ENCODE measurements around the gene TRPM8.
"Not testable (repeated sequence)": the region's sequence is repeated elsewhere in the genome, so short reads cannot be mapped to it uniquely, and the experiment has no call there.

TRPM8 gene

GRCh38 chr2:233917116-233917515 lies at the start of gene TRPM8:
Gene TRPM8, plus strand, starts transcription at chr2:233917373. Its CDS starts 9,165 bp downstream, at chr2:233926538.
- no peaks in the 10 kb centered on the region for H4K20me1 ChIP-seq (ENCODE audit: insufficient read depth, low read length)
- H3K4me2 ChIP-seq (ENCODE audit: insufficient read depth, low read length) = no peak within 1 kb of the TSS
- no peaks in the 10 kb centered on the region for H3K4me1 ChIP-seq (ENCODE audit: insufficient read depth, low read length)
- H3K9me3 ChIP-seq (ENCODE audit: insufficient read depth, low read length, severe bottlenecking) = no peaks in the 10 kb centered on the region
- H3K36me3 ChIP-seq (ENCODE audit: insufficient read depth, low read length) = no peaks in the 10 kb centered on the region
- TF ChIP-seq, protein P1, sequence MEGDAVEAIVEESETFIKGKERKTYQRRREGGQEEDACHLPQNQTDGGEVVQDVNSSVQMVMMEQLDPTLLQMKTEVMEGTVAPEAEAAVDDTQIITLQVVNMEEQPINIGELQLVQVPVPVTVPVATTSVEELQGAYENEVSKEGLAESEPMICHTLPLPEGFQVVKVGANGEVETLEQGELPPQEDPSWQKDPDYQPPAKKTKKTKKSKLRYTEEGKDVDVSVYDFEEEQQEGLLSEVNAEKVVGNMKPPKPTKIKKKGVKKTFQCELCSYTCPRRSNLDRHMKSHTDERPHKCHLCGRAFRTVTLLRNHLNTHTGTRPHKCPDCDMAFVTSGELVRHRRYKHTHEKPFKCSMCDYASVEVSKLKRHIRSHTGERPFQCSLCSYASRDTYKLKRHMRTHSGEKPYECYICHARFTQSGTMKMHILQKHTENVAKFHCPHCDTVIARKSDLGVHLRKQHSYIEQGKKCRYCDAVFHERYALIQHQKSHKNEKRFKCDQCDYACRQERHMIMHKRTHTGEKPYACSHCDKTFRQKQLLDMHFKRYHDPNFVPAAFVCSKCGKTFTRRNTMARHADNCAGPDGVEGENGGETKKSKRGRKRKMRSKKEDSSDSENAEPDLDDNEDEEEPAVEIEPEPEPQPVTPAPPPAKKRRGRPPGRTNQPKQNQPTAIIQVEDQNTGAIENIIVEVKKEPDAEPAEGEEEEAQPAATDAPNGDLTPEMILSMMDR (IDR thresholded peaks at IDR 0.05; ENCODE audit: borderline replicate concordance, extremely low read depth, low read length, poor library complexity, severe bottlenecking) = no peak
- no peak for TF ChIP-seq EZH2 (IDR thresholded peaks at IDR 0.05; ENCODE audit: borderline replicate concordance, low read depth, low read length, severe bottlenecking)
- no peak for ATAC-seq (ENCODE audit: insufficient read depth, low read depth)
- DNase-seq = no peak
- H3K79me2 ChIP-seq (ENCODE audit: insufficient read depth, low read length) = no peaks in the 10 kb centered on the region
- peaks cover 12% of the 10 kb centered on the region for H3K27me3 ChIP-seq (ENCODE audit: insufficient read depth, low read length, poor library complexity)
- H3K4me3 ChIP-seq (ENCODE audit: low read depth in 1 of 2, low read length in 2 of 2) = no peak within 1 kb of the TSS
- H3K27ac ChIP-seq (ENCODE audit: low read length) = no peak within 1 kb of the TSS
- H2AFZ ChIP-seq (ENCODE audit: low read depth, low read length) = no peak within 1 kb of the TSS
- no peak within 1 kb of the TSS for H3K9ac ChIP-seq (ENCODE audit: low read depth, low read length)

- DNase-seq = no peak
Observed at GRCh38 chr2:233867993-233868532, 49.1 kb upstream of the TRPM8 start, which contains the start of gene MSL3B. Gene MSL3B, minus strand, starts transcription at chr2:233868386.

DNA sequence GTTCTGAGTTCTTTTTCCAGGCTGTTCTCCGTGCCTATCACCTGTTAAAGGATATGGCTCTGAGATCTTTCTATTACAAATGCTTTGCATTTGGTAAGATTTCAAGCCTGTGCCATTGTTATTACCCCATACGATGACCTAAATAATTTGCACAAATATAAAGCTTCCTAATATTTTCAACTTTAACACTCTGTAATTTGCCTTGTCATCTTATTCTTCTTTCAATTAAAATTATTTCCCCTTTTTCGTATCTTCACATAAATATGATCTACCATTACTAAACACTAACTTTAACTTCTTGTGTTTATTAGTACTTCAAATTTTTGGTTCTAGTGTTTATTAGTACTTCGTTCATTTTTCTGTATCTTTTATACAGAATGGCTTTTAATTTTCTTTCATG lies 45.7 kb upstream of the TRPM8 start:
- H3K79me2 ChIP-seq (ENCODE audit: insufficient read depth, low read length) = no peaks in the 10 kb centered on the region
- no peak overlapping the region for H3K4me3 ChIP-seq (ENCODE audit: low read depth in 1 of 2, low read length in 2 of 2)
- H3K36me3 ChIP-seq (ENCODE audit: insufficient read depth, low read length) = no peaks in the 10 kb centered on the region
- H2AFZ ChIP-seq (ENCODE audit: low read depth, low read length) = no peak overlapping the region
- DNase-seq = no peak
- H3K4me2 ChIP-seq (ENCODE audit: insufficient read depth, low read length) = no peak overlapping the region
- TF ChIP-seq EZH2 (IDR thresholded peaks at IDR 0.05; ENCODE audit: borderline replicate concordance, low read depth, low read length, severe bottlenecking) = no peak
- TF ChIP-seq, protein P1 (IDR thresholded peaks at IDR 0.05; ENCODE audit: borderline replicate concordance, extremely low read depth, low read length, poor library complexity, severe bottlenecking) = no peak
- H4K20me1 ChIP-seq (ENCODE audit: insufficient read depth, low read length) = no peaks in the 10 kb centered on the region
- H3K9ac ChIP-seq (ENCODE audit: low read depth, low read length) = no peak overlapping the region
- peaks cover 12% of the 10 kb centered on the region for H3K27me3 ChIP-seq (ENCODE audit: insufficient read depth, low read length, poor library complexity)
- no peak for ATAC-seq (ENCODE audit: insufficient read depth, low read depth)
- H3K4me1 ChIP-seq (ENCODE audit: insufficient read depth, low read length) = no peaks in the 10 kb centered on the region
- H3K27ac ChIP-seq (ENCODE audit: low read length) = no peak overlapping the region
- peaks cover 8% of the 10 kb centered on the region for H3K9me3 ChIP-seq (ENCODE audit: insufficient read depth, low read length, severe bottlenecking)

More at GRCh38 chr2:233867993-233868532, 49.1 kb upstream of the TRPM8 start, which contains the start of gene MSL3B:
- TF ChIP-seq, protein P1 (IDR thresholded peaks at IDR 0.05; ENCODE audit: borderline replicate concordance, extremely low read depth, low read length, poor library complexity, severe bottlenecking) = no peak
- no peak for TF ChIP-seq EZH2 (IDR thresholded peaks at IDR 0.05; ENCODE audit: borderline replicate concordance, low read depth, low read length, severe bottlenecking)
- Histone ChIP-seq H3K4me2 (ENCODE audit: insufficient read depth, low read length) (no peak within 1 kb of the TSS), H3K4me1 (ENCODE audit: insufficient read depth, low read length) (no peaks in the 10 kb centered on the region), H3K4me3 (ENCODE audit: low read depth in 1 of 2, low read length in 2 of 2) (no peak within 1 kb of the TSS), H2AFZ (ENCODE audit: low read depth, low read length) (no peak within 1 kb of the TSS), H3K36me3 (ENCODE audit: insufficient read depth, low read length) (no peaks in the 10 kb centered on the region), H3K9me3 (ENCODE audit: insufficient read depth, low read length, severe bottlenecking) (peaks cover 7% of the 10 kb centered on the region), H3K9ac (ENCODE audit: low read depth, low read length) (no peak within 1 kb of the TSS), H3K27me3 (ENCODE audit: insufficient read depth, low read length, poor library complexity) (peaks cover 20% of the 10 kb centered on the region), H3K27ac (ENCODE audit: low read length) (no peak within 1 kb of the TSS), H4K20me1 (ENCODE audit: insufficient read depth, low read length) (no peaks in the 10 kb centered on the region), H3K79me2 (ENCODE audit: insufficient read depth, low read length) (no peaks in the 10 kb centered on the region)
- ATAC-seq (ENCODE audit: insufficient read depth, low read depth) = no peak

DNA sequence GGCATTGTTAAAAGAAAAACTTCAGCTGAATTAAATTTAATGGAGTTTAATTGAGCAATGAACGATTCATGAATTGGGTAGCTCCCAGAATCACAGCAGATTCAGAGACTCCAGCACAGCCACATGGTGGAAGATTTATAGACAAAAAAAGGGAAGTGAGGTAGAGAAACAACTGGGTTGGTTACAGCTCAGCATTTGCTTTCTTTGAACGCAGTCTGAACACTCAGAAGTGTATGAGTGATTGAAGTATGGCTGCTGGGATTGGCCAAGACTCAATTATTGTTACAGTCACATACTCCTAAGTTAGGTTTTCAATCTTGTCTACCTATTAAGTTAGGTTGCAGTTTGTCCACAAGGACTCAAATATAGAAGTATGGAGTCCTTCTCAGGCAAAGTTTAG lies 45.0 kb upstream of the TRPM8 start:
- H2AFZ ChIP-seq (ENCODE audit: low read depth, low read length); DNase-seq; H3K4me3 ChIP-seq (ENCODE audit: low read depth in 1 of 2, low read length in 2 of 2); H3K4me2 ChIP-seq (ENCODE audit: insufficient read depth, low read length); H4K20me1 ChIP-seq (ENCODE audit: insufficient read depth, low read length); H3K9me3 ChIP-seq (ENCODE audit: insufficient read depth, low read length, severe bottlenecking); ATAC-seq (ENCODE audit: insufficient read depth, low read depth); H3K9ac ChIP-seq (ENCODE audit: low read depth, low read length); H3K27ac ChIP-seq (ENCODE audit: low read length); H3K4me1 ChIP-seq (ENCODE audit: insufficient read depth, low read length); H3K36me3 ChIP-seq (ENCODE audit: insufficient read depth, low read length); H3K79me2 ChIP-seq (ENCODE audit: insufficient read depth, low read length): not testable (repeated sequence)
- peaks cover 12% of the 10 kb centered on the region for H3K27me3 ChIP-seq (ENCODE audit: insufficient read depth, low read length, poor library complexity)

All from DND-41 (cell line).